PC-9 (cell line): ENCODE measurements around the gene HABP2. TPM values are rescaled to one million over a fixed set of nuclear protein-coding genes. Genes with fewer than 3 reads are reported as not detected.

Experiments
- BruUV-seq: library from RNA; stranded (reverse); fragments of 400-500 nt; replicated peaks from 2 replicates; lab custom pipeline; 2021; lab: Mats Ljungman, UMichigan
- CTCF ChIA-PET: fragments of 300-600 bp; sonication (Branson Sonifier 250); formaldehyde crosslinking; loops from one replicate; lab custom pipeline; 2022; ENCODE audit warnings: antibody characterized with exemption; lab: Charles Lee
- POLR2A ChIA-PET: fragments of 300-600 bp; sonication (Branson Sonifier 250); formaldehyde crosslinking; loops from one replicate; lab custom pipeline; 2022; ENCODE audit warnings: antibody characterized with exemption; ENCODE audit not compliant: unreplicated experiment; lab: Charles Lee
- DNase-seq, 2 experiments: peaks; one replicate each; pipeline versions ENCODE4 v3.0.0 to v3.0.0-alpha.2; 2015 to 2022; ENCODE audit warnings: mixed read lengths in 1 of 2
- H2AFZ ChIP-seq: fragments of 200-600 bp; sonication (generic); 2 replicates; pipeline ENCODE4 v1.8.1; 2017; ENCODE audit warnings: antibody characterized with exemption
- H3F3A ChIP-seq: fragments of 200-600 bp; sonication (generic); 2 replicates; pipeline ENCODE4 v1.8.1; 2017; ENCODE audit warnings: antibody characterized with exemption, mild to moderate bottlenecking, low read depth; ENCODE audit not compliant: insufficient read depth
- H3K27ac ChIP-seq: fragments of 200-600 bp; sonication (generic); 2 replicates; pipeline ENCODE4 v1.6.1; 2016; ENCODE audit warnings: mixed run types
- H3K27me3 ChIP-seq: fragments of 200-600 bp; sonication (generic); 2 replicates; pipeline ENCODE4 v1.6.1; 2016; ENCODE audit warnings: low read depth, mixed run types; ENCODE audit not compliant: insufficient read depth
- H3K36me3 ChIP-seq: fragments of 200-600 bp; sonication (generic); 2 replicates; pipeline ENCODE4 v1.6.1; 2016; ENCODE audit warnings: low read depth, mixed run types
- H3K4me1 ChIP-seq: fragments of 200-600 bp; sonication (generic); replicated peaks from 2 replicates; pipeline ENCODE4 v1.6.1; 2016; ENCODE audit warnings: mixed run types; ENCODE audit not compliant: insufficient read depth
- H3K4me2 ChIP-seq: fragments of 200-600 bp; sonication (generic); 2 replicates; pipeline ENCODE4 v1.6.1; 2017; ENCODE audit warnings: mixed run types
- H3K4me3 ChIP-seq: fragments of 200-600 bp; sonication (generic); 2 replicates; pipeline ENCODE4 v1.6.1; 2016; ENCODE audit warnings: mixed run types
- H3K79me2 ChIP-seq: fragments of 200-600 bp; sonication (generic); 2 replicates; pipeline ENCODE4 v1.6.1; 2017; ENCODE audit warnings: low read depth, mixed run types
- H3K9me2 ChIP-seq: fragments of 200-600 bp; sonication (generic); 2 replicates; pipeline ENCODE4 v1.8.1; 2017; ENCODE audit warnings: mild to moderate bottlenecking; ENCODE audit not compliant: insufficient read depth
- H3K9me3 ChIP-seq: fragments of 200-600 bp; sonication (generic); 2 replicates; pipeline ENCODE4 v1.8.1; 2016; ENCODE audit warnings: low read depth; ENCODE audit not compliant: insufficient read depth
- H4K20me1 ChIP-seq: fragments of 200-600 bp; sonication (generic); 2 replicates; pipeline ENCODE4 v1.8.1; 2017; ENCODE audit not compliant: insufficient read depth
- EZH2 ChIP-seq: fragments of 200-600 bp; sonication (generic); IDR thresholded peaks from 2 replicates; pipeline ENCODE4 v1.8.0; 2017; ENCODE audit warnings: antibody characterized with exemption, low read depth
- intact Hi-C: fragments of 100-400 bp; cut with micrococcal nuclease; formaldehyde crosslinking; loops from one replicate; pipeline ENCODE4 v1.10.0; 2022; ENCODE audit not compliant: unreplicated experiment
- total RNA-seq: library from RNA; stranded (reverse); gene quantifications from 2 replicates; pipeline ENCODE4 v1.2.3, GENCODE V29; 2021
- TF ChIP-seq, protein P1 (sequence below): fragments of 200-600 bp; sonication (generic); conservative IDR thresholded peaks from 2 replicates; pipeline ENCODE4 v1.6.1; 2017; ENCODE audit warnings: mixed run types, antibody characterized with exemption, mild to moderate bottlenecking, moderate library complexity

Gene HABP2
- total RNA-seq, 1 experiment from 2014 or later, result not detected

GRCh38 chr10:113525713-113526112 is 27.1 kb upstream of the HABP2 start:
- ChIA-PET CTCF (no interaction called here), POLR2A (no interaction called here)
- H3K36me3 ChIP-seq, result no peaks in the 10 kb centered on the region

GRCh38 chr10:113527211-113527906 is 25.5 kb upstream of the HABP2 start:
- H3K27me3 ChIP-seq, result peaks cover 14% of the 10 kb centered on the region; the same call in 1 of the 2 replicates
- H3K27ac ChIP-seq, result no peak overlapping the region
- no peak overlapping the region for H2AFZ ChIP-seq
- no TSS peak for BruUV-seq
- H3F3A ChIP-seq, result no peaks in the 10 kb centered on the region
- intact Hi-C loops, result no loop called here
- no peak for DNase-seq
- no peaks in the 10 kb centered on the region for H3K9me2 ChIP-seq
- H3K79me2 ChIP-seq, result no peaks in the 10 kb centered on the region
- H3K4me3 ChIP-seq, result no peak overlapping the region
- H3K4me2 ChIP-seq, result no peak overlapping the region
- no peak for TF ChIP-seq EZH2
- TF ChIP-seq, protein P1, sequence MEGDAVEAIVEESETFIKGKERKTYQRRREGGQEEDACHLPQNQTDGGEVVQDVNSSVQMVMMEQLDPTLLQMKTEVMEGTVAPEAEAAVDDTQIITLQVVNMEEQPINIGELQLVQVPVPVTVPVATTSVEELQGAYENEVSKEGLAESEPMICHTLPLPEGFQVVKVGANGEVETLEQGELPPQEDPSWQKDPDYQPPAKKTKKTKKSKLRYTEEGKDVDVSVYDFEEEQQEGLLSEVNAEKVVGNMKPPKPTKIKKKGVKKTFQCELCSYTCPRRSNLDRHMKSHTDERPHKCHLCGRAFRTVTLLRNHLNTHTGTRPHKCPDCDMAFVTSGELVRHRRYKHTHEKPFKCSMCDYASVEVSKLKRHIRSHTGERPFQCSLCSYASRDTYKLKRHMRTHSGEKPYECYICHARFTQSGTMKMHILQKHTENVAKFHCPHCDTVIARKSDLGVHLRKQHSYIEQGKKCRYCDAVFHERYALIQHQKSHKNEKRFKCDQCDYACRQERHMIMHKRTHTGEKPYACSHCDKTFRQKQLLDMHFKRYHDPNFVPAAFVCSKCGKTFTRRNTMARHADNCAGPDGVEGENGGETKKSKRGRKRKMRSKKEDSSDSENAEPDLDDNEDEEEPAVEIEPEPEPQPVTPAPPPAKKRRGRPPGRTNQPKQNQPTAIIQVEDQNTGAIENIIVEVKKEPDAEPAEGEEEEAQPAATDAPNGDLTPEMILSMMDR, result no peak
- no peaks in the 10 kb centered on the region for H3K36me3 ChIP-seq
- H3K9me3 ChIP-seq, result no peaks in the 10 kb centered on the region
- H4K20me1 ChIP-seq, result no peaks in the 10 kb centered on the region
- ChIA-PET CTCF (no interaction called here), POLR2A (no interaction called here)
- no peaks in the 10 kb centered on the region for H3K4me1 ChIP-seq

More at GRCh38 chr10:113525713-113526112, 27.1 kb upstream of the HABP2 start:
- no peak for DNase-seq
- Histone ChIP-seq H3K9me3 (no peaks in the 10 kb centered on the region), H3K9me2 (no peaks in the 10 kb centered on the region), H3K79me2 (no peaks in the 10 kb centered on the region), H3K4me3 (no peak overlapping the region), H2AFZ (no peak overlapping the region), H3K27ac (no peak overlapping the region), H3F3A (no peaks in the 10 kb centered on the region), H3K4me1 (no peaks in the 10 kb centered on the region), H4K20me1 (no peaks in the 10 kb centered on the region), H3K27me3 (peaks cover 14% of the 10 kb centered on the region; the same call in 1 of the 2 replicates), H3K4me2 (no peak overlapping the region)
- intact Hi-C loops, result no loop called here
- no TSS peak for BruUV-seq
- no peak for TF ChIP-seq EZH2
- TF ChIP-seq, protein P1, result no peak

GRCh38 chr10:113528876-113529275 is 24.0 kb upstream of the HABP2 start:
- Histone ChIP-seq H3K27me3 (peaks cover 14% of the 10 kb centered on the region; the same call in 1 of the 2 replicates), H2AFZ (no peak overlapping the region), H3K4me1 (no peaks in the 10 kb centered on the region), H3F3A (no peaks in the 10 kb centered on the region), H3K79me2 (no peaks in the 10 kb centered on the region), H3K27ac (no peak overlapping the region), H3K36me3 (no peaks in the 10 kb centered on the region), H3K9me3 (no peaks in the 10 kb centered on the region), H4K20me1 (no peaks in the 10 kb centered on the region), H3K4me3 (no peak overlapping the region), H3K4me2 (no peak overlapping the region), H3K9me2 (no peaks in the 10 kb centered on the region)
- intact Hi-C loops, result no loop called here
- no TSS peak for BruUV-seq
- POLR2A ChIA-PET, result no interaction called here
- DNase-seq, result no peak
- TF ChIP-seq, protein P1, result no peak
- TF ChIP-seq EZH2, result no peak
- CTCF ChIA-PET, result no interaction called here
